SKM-1 treated with dmso at 0.1 percent for 144 hours (cell line): ENCODE measurements around the gene ZNF346.
"Not testable (repeated sequence)": the region's sequence is repeated elsewhere in the genome, so short reads cannot be mapped to it uniquely, and the experiment has no call there.

ENCODE experiments used
- DNase-seq: peaks from one replicate; lab custom pipeline; 2025; ENCODE audit not compliant: unreplicated experiment; lab: John Stamatoyannopoulos, UW

ZNF346 gene

GRCh38 chr5:177006265-177006972 lies 16.1 kb upstream of the ZNF346 start, which contains the start of gene UIMC1:
TSS of gene UIMC1 (minus strand) at chr5:177006779. CDS start at chr5:176982615, 24,164 bp downstream.
- peak; percentile 81 for DNase-seq

- DNase-seq: no peak
Measured at GRCh38 chr5:177008716-177009115, 13.8 kb upstream of the ZNF346 start.

GRCh38 chr5:177010153-177010552 lies 12.3 kb upstream of the ZNF346 start:
- DNase-seq: no peak

- no peak for DNase-seq
Measured at GRCh38 chr5:177015156-177015555, 7.3 kb upstream of the ZNF346 start.

- no peak for DNase-seq
Measured at GRCh38 chr5:177018341-177018740, 4.2 kb upstream of the ZNF346 start.

GRCh38 chr5:177020033-177020432 lies 2.5 kb upstream of the ZNF346 start:
- no peak for DNase-seq

GRCh38 chr5:177023303-177023664 lies 788 bp downstream of the ZNF346 start:
- DNase-seq: no peak

GRCh38 chr5:177024559-177024958 lies 2.1 kb downstream of the ZNF346 start:
- DNase-seq: no peak

GRCh38 chr5:177025101-177025601 lies 2.7 kb downstream of the ZNF346 start:
- DNase-seq: no peak

- no peak for DNase-seq
Measured at GRCh38 chr5:177027665-177028064, 5.2 kb downstream of the ZNF346 start.

- DNase-seq: no peak
Measured at GRCh38 chr5:177029498-177029897, 7.0 kb downstream of the ZNF346 start.

GRCh38 chr5:177035976-177036375 lies 13.5 kb downstream of the ZNF346 start:
- no peak for DNase-seq

GRCh38 chr5:177036443-177036842 lies 13.9 kb downstream of the ZNF346 start:
- DNase-seq: no peak

GRCh38 chr5:177036921-177037320 lies 14.4 kb downstream of the ZNF346 start:
- no peak for DNase-seq

- no peak for DNase-seq
Measured at GRCh38 chr5:177040814-177041420, 18.4 kb downstream of the ZNF346 start.

- no peak for DNase-seq
Measured at GRCh38 chr5:177041936-177042335, 19.4 kb downstream of the ZNF346 start.

- DNase-seq: no peak
Measured at GRCh38 chr5:177043114-177043513, 20.6 kb downstream of the ZNF346 start.

- DNase-seq: no peak
Measured at GRCh38 chr5:177043958-177044357, 21.5 kb downstream of the ZNF346 start.

- no peak for DNase-seq
Measured at GRCh38 chr5:177044641-177045040, 22.1 kb downstream of the ZNF346 start.

- no peak for DNase-seq
Measured at GRCh38 chr5:177045631-177046030, 23.1 kb downstream of the ZNF346 start.

- not testable (repeated sequence) for DNase-seq
Measured at GRCh38 chr5:177048531-177048930, 26.0 kb downstream of the ZNF346 start.

- no peak for DNase-seq
Measured at GRCh38 chr5:177049285-177049684, 26.8 kb downstream of the ZNF346 start.
